Measurements from ENCODE around the gene SELENBP1.

DNA sequence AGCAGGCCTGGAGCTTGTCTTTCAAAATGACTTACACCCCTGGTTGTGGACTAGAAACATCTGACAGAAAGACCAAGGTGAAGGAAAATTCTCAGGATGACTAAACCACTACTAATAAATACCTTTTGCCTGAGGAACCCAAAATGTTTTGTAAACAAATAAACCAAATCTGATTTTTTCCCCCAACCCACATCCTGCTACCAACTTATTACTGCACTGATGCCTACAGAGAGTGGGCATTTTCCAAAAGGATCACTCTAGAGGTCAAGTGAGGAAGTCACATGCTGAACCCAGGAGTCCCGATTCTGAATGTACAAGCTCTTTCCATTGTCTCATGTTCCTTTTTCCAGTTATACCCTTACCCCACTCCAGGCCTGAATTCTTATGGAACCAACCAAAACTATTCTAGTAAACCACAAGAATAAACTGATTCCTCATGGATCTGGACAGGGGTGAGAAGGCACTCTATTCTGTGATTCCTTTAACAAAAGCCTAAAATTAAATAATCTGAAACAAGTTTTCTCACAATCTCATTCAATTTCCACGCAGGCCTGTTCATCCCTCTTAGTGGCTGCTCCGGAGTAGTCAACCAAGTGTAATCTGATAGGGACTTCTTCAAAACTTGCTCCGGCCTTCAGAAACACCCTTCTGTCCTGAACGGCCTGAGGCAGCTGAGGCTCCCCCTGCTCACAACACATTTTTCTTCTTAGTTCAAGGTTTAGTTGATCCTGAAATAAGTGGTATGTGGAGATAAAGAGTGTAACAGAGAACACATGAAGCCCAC, 46.7 kb downstream of the SELENBP1 start:
- TF ChIP-seq POLR2A (IDR thresholded peaks at IDR 0.05) (no peak), CTCF (IDR thresholded peaks at IDR 0.05) (no peak)

Data from Peyer's patch (tissue), 4 donors.